Testis (tissue), 2 donors: ENCODE data around the gene CHIT1.

ENCODE experiments used
- CTCF ChIP-seq, 3 experiments: fragments of 450-650 bp in 2 of 3; fragments of 200-600 bp in 1 of 3; sonication (generic) in 1 of 3; IDR thresholded peaks; one replicate each; pipeline ENCODE4 v1.5.1; 2016 to 2019; ENCODE audit warnings: antibody characterized with exemption in 3 of 3, mild to moderate bottlenecking in 2 of 3, moderate library complexity in 1 of 3
- POLR2A ChIP-seq: fragments of 450-650 bp; IDR thresholded peaks from one replicate; pipeline ENCODE4 v1.6.1; 2017; ENCODE audit warnings: antibody characterized with exemption, mild to moderate bottlenecking, moderate library complexity

DNA sequence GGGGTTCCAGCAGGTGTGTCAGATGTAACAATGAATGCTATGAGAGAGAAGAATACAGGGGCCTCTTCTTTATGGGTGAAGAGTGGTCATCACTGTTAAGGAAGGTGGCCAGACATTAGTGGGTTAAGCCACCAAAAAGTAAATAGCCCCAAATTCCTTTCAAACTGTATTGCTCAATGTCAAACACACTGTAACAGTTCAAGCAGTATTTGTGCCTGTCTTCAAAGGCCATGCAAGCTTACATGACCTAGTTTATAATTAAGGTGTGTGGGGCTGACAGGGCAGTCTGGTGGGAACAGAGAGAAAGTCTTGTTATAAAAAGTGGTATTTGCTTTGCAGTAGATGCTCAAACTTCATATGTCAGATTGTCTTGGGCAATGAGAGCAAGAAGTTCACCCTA, 18.5 kb downstream of the CHIT1 start:
- TF ChIP-seq CTCF (IDR thresholded peaks at IDR 0.05) (no peak), POLR2A (no peak)
